Prostate gland (tissue), 2 donors: ENCODE data around the gene NRXN3. TPM values are rescaled to one million over a fixed set of nuclear protein-coding genes. Genes with fewer than 3 reads are reported as not detected.

Experiments
- DNase-seq: peaks from one replicate; pipeline ENCODE4 v3.0.0-alpha.2; 2019; ENCODE audit warnings: low spot score
- H3K27ac ChIP-seq, 2 donors: fragments of 200-600 bp; sonication (generic); 2 replicates each; pipeline ENCODE4 v1.5.1; 2017 to 2019
- H3K27me3 ChIP-seq: fragments of 200-600 bp; sonication (generic); replicated peaks from 2 replicates; pipeline ENCODE4 v1.5.1; 2019; ENCODE audit not compliant: insufficient read depth
- H3K36me3 ChIP-seq, 2 donors: fragments of 200-600 bp; sonication (generic); 1 replicate in 1 of 2; 2 replicates in 1 of 2; pipeline versions ENCODE4 v1.5.1 to v1.8.1; 2017 to 2019
- H3K4me1 ChIP-seq: fragments of 200-600 bp; sonication (generic); replicated peaks from 2 replicates; pipeline ENCODE4 v1.5.1; 2019
- H3K4me3 ChIP-seq, 2 donors: fragments of 200-600 bp; sonication (generic); 2 replicates each; pipeline ENCODE4 v1.5.1; 2017 to 2019
- H3K9me3 ChIP-seq: fragments of 200-600 bp; sonication (generic); 2 replicates; pipeline ENCODE4 v1.5.1; 2017
- CTCF ChIP-seq, 4 experiments: fragments of 200-600 bp in 2 of 4; fragments of 450-650 bp in 2 of 4; sonication (generic) in 2 of 4; IDR thresholded peaks; 1 replicate in 3 of 4; 2 replicates in 1 of 4; pipeline ENCODE4 v1.5.1; 2016 to 2019; ENCODE audit warnings: antibody characterized with exemption in 4 of 4, mild to moderate bottlenecking in 2 of 4, moderate library complexity in 2 of 4
- POLR2A ChIP-seq: fragments of 450-650 bp; IDR thresholded peaks from one replicate; pipeline ENCODE4 v1.6.1; 2016; ENCODE audit warnings: antibody characterized with exemption, mild to moderate bottlenecking
- POLR2AphosphoS5 ChIP-seq: sonication (generic); formaldehyde crosslinking; IDR thresholded peaks from one replicate; pipeline ENCODE4 v1.6.1; 2017; ENCODE audit warnings: antibody characterized with exemption
- WGBS: methylation state at CpG from one replicate; pipeline ENCODE4 v1.1.5; 2018; 5-methylcytosine and 5-hydroxymethylcytosine counted together
- intact Hi-C: fragments of 100-400 bp; cut with DNase I; formaldehyde crosslinking; loops from one replicate; pipeline ENCODE4 v1.14.2; 2022
- total RNA-seq, 2 donors: library from RNA; depleted of rRNA; stranded (reverse); fragments of >200 nt; gene quantifications; one replicate each; pipeline ENCODE4 v1.1.0, GENCODE V29; 2016

The NRXN3 gene
- total RNA-seq, 2 donors from 2014 or later = 6.6 to 8.2 TPM

DNA sequence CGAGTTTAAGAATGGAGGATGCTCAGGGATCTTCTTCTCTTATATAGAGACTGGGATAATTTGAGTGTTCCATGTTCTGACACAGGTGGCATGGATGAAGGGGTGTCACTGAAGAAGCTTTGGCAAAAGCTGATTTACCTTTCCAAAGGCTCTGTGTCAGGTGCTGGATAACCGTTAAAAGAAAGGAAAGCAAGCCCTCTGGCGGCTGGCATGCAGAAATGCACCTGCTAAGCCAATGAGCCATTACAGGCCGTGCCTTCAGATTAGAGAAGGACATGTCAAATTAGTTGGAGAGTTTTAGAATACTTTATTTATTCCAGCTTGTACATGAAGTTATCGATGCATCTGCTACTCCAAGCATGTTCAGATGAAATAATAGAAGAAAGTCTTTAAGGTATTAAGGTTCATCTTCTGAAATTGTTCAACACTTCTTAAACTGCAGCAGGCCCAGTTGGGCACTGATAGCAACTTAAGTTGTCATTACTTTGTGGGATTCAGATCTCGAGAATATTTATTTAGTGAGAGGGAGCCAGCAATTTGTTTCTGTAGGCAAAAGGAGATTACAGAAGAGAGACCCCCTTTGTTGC lies 678.2 kb downstream of the NRXN3 start:
- TF ChIP-seq POLR2AphosphoS5 (peak; percentile 29), POLR2A (no peak), CTCF (IDR thresholded peaks at IDR 0.05) (peak; percentile 42 to 75 (median 64))
- H3K36me3 ChIP-seq = no peaks in the 10 kb centered on the region
- no peaks in the 10 kb centered on the region for H3K27me3 ChIP-seq
- no peaks in the 10 kb centered on the region for H3K9me3 ChIP-seq
- H3K4me3 ChIP-seq = no peak overlapping the region
- H3K4me1 ChIP-seq = no peaks in the 10 kb centered on the region
- H3K27ac ChIP-seq = no peak overlapping the region
- intact Hi-C loops = no loop called here
- DNase-seq = peak; percentile 19
- 29% methylated on average over 6 of the region's 6 CpGs for WGBS

DNA sequence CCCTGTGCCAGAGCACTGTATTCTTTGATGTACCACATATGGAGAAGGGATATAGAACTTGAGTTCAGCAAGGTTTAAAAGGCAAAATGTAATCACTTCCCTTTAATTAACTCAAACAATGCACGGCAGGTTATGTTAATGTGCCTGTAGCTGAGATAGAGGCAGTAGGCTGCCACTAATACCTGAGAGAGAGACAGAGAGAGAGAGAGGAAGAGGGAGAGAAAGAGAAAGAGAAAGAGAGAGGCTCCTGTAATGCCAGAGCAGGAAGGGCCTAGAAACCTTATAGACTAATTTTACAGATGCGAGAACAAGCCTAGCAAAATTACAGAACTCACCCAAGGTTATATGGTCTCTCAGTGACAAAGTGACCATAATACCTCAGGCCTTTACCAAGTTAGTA lies 679.8 kb downstream of the NRXN3 start:
- WGBS = 73% methylated on average over 2 of the region's 2 CpGs
- Histone ChIP-seq H3K4me3 (no peak overlapping the region), H3K27ac (no peak overlapping the region), H3K36me3 (no peaks in the 10 kb centered on the region), H3K9me3 (no peaks in the 10 kb centered on the region), H3K27me3 (no peaks in the 10 kb centered on the region), H3K4me1 (no peaks in the 10 kb centered on the region)
- no peak for TF ChIP-seq CTCF (IDR thresholded peaks at IDR 0.05)
- TF ChIP-seq POLR2AphosphoS5 = no peak
- no peak for TF ChIP-seq POLR2A
- intact Hi-C loops = no loop called here
- no peak for DNase-seq

- H3K9me3 ChIP-seq = no peaks in the 10 kb centered on the region
- H3K27me3 ChIP-seq = no peaks in the 10 kb centered on the region
- no peak overlapping the region for H3K4me3 ChIP-seq
- no peak for TF ChIP-seq CTCF (IDR thresholded peaks at IDR 0.05)
- TF ChIP-seq POLR2A = no peak
- peak; percentile 77 for TF ChIP-seq POLR2AphosphoS5
- peak; percentile 55 for DNase-seq
- H3K36me3 ChIP-seq = no peaks in the 10 kb centered on the region
- intact Hi-C loops = no loop called here
- H3K27ac ChIP-seq = no peak overlapping the region
- WGBS = 10% methylated on average over 3 of the region's 3 CpGs
- H3K4me1 ChIP-seq = no peaks in the 10 kb centered on the region
These were observed 681.0 kb downstream of the NRXN3 start for GRCh38 chr14:78851189-78851588.

GRCh38 chr14:78852040-78852439 lies 681.9 kb downstream of the NRXN3 start:
- H3K36me3 ChIP-seq = no peaks in the 10 kb centered on the region
- intact Hi-C loops = no loop called here
- no peaks in the 10 kb centered on the region for H3K4me1 ChIP-seq
- no peak for DNase-seq
- 36% methylated on average over 1 of the region's 1 CpG for WGBS
- no peak overlapping the region for H3K4me3 ChIP-seq
- H3K9me3 ChIP-seq = no peaks in the 10 kb centered on the region
- TF ChIP-seq CTCF (IDR thresholded peaks at IDR 0.05) (no peak), POLR2A (no peak), POLR2AphosphoS5 (no peak)
- no peaks in the 10 kb centered on the region for H3K27me3 ChIP-seq
- no peak overlapping the region for H3K27ac ChIP-seq

GRCh38 chr14:78857974-78858373 lies 687.8 kb downstream of the NRXN3 start:
- intact Hi-C loops = no loop called here
- no peak overlapping the region for H3K27ac ChIP-seq
- no peaks in the 10 kb centered on the region for H3K4me1 ChIP-seq
- no peaks in the 10 kb centered on the region for H3K9me3 ChIP-seq
- H3K36me3 ChIP-seq = no peaks in the 10 kb centered on the region
- 69% methylated on average over 4 of the region's 4 CpGs for WGBS
- TF ChIP-seq CTCF (IDR thresholded peaks at IDR 0.05) (no peak), POLR2AphosphoS5 (no peak), POLR2A (no peak)
- no peaks in the 10 kb centered on the region for H3K27me3 ChIP-seq
- no peak for DNase-seq
- no peak overlapping the region for H3K4me3 ChIP-seq
